Endometrial microvascular endothelial cells (primary cell): ENCODE results near the gene CFAP47. TPM values are rescaled to one million over a fixed set of nuclear protein-coding genes. Genes with fewer than 3 reads are reported as not detected.

Experiments used
- total RNA-seq: library from RNA; depleted of rRNA; stranded (reverse); fragments of >200 nt; gene quantifications from one replicate; pipeline ENCODE4 v1.2.3, GENCODE V29; 2015; ENCODE audit errors: inconsistent ontology term

Gene CFAP47
- total RNA-seq, 1 donor from 2014 or later, result not detected

Other genes with a start within 250 kb of the CFAP47 start
- not detected for gene MAGEB16, start 121.4 kb upstream of the CFAP47 start, total RNA-seq